NT2/D1 (cell line): ENCODE data around the gene PACS2.
"Not testable (repeated sequence)": the region's sequence is repeated elsewhere in the genome, so short reads cannot be mapped to it uniquely, and the experiment has no call there.

Experiments
- DNase-seq: peaks from one replicate; pipeline ENCODE4 v3.0.0-alpha.2; 2011; ENCODE audit warnings: low read depth, low spot score
- H3K27me3 ChIP-seq: 2 replicates; pipeline ENCODE4 v1.6.0; 2011; ENCODE audit warnings: mild to moderate bottlenecking; ENCODE audit not compliant: insufficient read length, insufficient read depth
- H3K36me3 ChIP-seq: 2 replicates; pipeline ENCODE4 v1.6.1; 2011; ENCODE audit warnings: mild to moderate bottlenecking, low read length, mixed read lengths; ENCODE audit not compliant: insufficient read depth, insufficient read length
- H3K4me1 ChIP-seq: 2 replicates; pipeline ENCODE4 v1.5.1; 2011; ENCODE audit not compliant: insufficient read depth, insufficient read length
- H3K4me3 ChIP-seq: 2 replicates; pipeline ENCODE4 v1.5.1; 2011; ENCODE audit warnings: low read depth; ENCODE audit not compliant: insufficient read length
- H3K9ac ChIP-seq: 2 replicates; pipeline ENCODE4 v1.6.0; 2011; ENCODE audit warnings: low read depth; ENCODE audit not compliant: insufficient read length
- H3K9me3 ChIP-seq: 2 replicates; pipeline ENCODE4 v1.5.1; 2011; ENCODE audit warnings: mild to moderate bottlenecking, low read length; ENCODE audit not compliant: insufficient read depth
- SUZ12 ChIP-seq: IDR thresholded peaks from 2 replicates; pipeline ENCODE4 v1.6.1; 2011; ENCODE audit not compliant: insufficient read length, insufficient read depth; ENCODE audit errors: extremely low read depth
- YY1 ChIP-seq: IDR thresholded peaks from 2 replicates; pipeline ENCODE4 v1.6.1; 2011; ENCODE audit not compliant: insufficient read length, insufficient read depth
- ZNF274 ChIP-seq: IDR thresholded peaks from 2 replicates; pipeline ENCODE4 v1.6.1; 2011; ENCODE audit warnings: mild to moderate bottlenecking, low read depth, low read length

PACS2 gene

DNA sequence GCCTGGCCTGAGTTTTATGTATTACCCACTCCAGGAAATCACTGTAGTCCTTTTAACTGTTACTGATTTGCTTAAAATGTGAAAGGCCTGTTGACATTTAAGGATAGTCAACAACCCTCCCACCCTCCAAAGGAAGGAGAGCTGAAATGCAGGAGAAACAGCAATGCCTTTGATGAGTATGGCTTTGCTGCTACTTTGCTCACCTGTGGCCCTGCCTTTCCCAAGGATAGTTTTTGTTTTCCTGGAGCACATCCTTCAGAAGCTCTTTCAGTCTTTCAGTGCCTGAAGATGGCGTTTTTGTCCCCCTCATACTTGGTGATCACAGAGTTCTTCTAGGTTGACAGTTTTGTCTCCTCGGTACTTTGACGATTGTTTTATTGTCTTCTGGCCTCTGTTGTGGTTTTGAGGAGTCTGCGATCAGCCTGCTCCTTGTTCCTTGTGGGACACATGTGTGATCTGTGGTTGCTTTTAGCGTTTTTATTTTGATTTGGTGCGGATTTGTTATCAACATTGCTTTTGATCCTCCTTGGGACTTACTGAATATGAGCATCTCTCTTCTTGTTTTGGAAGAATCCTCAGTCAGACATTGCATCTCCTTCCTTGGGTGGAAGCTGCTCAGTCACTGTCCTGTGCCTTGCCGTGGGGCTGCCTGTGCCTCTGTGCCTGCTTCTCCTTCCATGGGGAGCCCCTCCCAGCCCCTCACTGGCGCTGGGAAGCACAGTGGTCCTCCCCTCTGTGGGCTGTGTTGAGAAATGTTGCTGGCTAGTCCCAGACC lies 17.2 kb downstream of the PACS2 start:
- Histone ChIP-seq H3K9ac (peak overlapping the region; percentile 26), H3K4me1 (peaks cover 23% of the 10 kb centered on the region), H3K4me3 (no peak overlapping the region), H3K9me3 (no peaks in the 10 kb centered on the region), H3K36me3 (peaks cover 5% of the 10 kb centered on the region), H3K27me3 (no peaks in the 10 kb centered on the region)
- no peak for DNase-seq
- no peak for TF ChIP-seq YY1
- TF ChIP-seq SUZ12 = no peak

DNA sequence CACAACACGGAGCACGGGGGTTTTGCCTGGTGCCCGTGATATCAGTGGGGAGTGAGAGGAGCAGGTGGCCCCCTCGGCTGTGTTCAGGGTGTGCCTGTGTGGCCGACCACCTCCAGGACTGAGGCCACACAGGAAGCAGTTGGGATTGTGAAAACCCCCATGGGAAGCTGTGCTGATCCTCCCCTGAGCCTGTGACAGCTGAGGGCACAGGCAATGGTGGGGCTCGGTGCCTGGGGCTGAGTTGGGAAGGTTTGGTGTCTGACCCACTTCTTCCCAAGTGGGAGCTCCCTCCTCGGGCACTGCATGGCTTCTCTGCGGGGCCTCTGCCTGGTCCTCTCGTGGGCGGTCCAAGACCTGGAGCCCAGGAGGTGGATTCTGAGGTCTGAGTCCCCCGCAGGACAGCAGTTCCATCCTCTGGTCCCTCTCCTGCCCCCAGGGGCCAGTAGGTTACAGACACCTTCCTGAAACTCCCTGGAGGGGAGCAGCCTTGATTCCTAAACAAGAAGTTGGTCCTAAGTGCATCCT lies 17.9 kb downstream of the PACS2 start:
- peaks cover 22% of the 10 kb centered on the region for H3K4me1 ChIP-seq
- H3K4me3 ChIP-seq = no peak overlapping the region
- no peaks in the 10 kb centered on the region for H3K9me3 ChIP-seq
- H3K27me3 ChIP-seq = no peaks in the 10 kb centered on the region
- TF ChIP-seq SUZ12 = no peak
- TF ChIP-seq ZNF274 = no peak
- no peak for TF ChIP-seq YY1
- DNase-seq = no peak
- H3K36me3 ChIP-seq = peaks cover 9% of the 10 kb centered on the region
- peak overlapping the region; percentile 26 for H3K9ac ChIP-seq

DNA sequence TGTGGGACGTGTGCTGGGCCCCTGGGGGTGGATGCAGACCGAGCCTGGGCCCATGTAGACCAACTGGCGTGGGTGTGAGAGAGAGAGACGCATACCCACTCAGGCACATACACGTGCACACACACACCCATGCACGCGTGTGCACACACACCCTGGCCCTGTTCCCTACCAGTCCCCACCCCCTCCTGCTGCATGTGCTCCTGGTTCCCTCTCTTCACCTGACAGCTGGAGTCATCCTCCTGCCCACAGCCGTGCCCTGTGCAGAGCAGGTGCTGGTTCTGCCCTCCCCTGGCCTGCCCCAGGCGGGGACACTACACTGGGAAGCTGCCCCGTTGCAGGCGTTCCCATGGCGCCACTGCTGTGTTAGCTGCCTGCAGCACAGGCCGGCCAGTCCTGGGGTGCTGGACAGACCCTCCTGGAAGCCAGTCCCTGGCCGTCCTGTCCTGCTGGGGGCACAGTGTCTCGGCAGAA lies 18.5 kb downstream of the PACS2 start:
- Histone ChIP-seq H3K4me3 (no peak overlapping the region), H3K9ac (no peak overlapping the region), H3K4me1 (peaks cover 21% of the 10 kb centered on the region), H3K9me3 (no peaks in the 10 kb centered on the region), H3K27me3 (no peaks in the 10 kb centered on the region), H3K36me3 (peaks cover 9% of the 10 kb centered on the region)
- DNase-seq = no peak
- TF ChIP-seq SUZ12 (no peak), ZNF274 (no peak), YY1 (no peak)

DNA sequence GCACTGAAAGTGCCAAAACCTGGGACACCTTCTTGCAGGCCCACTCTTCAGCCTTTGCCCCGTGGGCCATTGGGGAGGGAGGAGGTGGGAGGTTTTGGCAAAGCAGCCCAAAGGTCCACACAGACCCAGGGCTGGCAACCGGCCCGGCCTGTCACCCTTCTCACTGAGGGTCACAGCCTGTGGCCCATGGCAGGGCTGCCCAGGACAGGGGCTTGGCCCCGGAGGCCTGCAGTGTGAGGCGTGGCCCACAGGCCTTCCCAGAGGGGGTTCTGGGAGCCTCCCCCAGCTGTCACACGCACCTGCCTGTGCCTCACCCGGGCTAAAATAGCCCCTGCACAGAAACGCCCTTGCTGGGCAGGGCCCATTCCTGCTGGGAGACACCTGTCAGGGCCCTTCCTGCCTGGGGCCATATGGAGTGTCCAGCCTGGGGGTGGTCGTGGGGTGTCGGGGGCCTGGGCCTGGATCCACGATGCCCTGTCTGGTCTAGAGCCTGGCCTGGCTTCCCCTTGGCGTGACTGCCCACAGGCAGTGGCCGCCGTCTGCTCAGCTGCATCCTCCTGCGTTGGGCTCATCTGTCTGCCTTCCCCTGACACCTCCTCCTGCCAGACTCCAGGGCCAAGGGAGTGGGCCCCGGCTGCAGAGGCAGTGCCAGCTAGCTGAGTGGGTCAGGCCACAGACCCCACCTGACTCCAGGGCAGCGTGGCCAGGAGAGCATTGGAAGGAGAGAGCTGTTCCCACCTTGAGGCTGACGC lies 19.2 kb downstream of the PACS2 start:
- peaks cover 20% of the 10 kb centered on the region for H3K4me1 ChIP-seq
- H3K9ac ChIP-seq = no peak overlapping the region
- TF ChIP-seq SUZ12 (no peak), ZNF274 (no peak), YY1 (no peak)
- H3K27me3 ChIP-seq = no peaks in the 10 kb centered on the region
- no peak overlapping the region for H3K4me3 ChIP-seq
- no peak for DNase-seq
- peaks cover 9% of the 10 kb centered on the region for H3K36me3 ChIP-seq
- no peaks in the 10 kb centered on the region for H3K9me3 ChIP-seq

DNA sequence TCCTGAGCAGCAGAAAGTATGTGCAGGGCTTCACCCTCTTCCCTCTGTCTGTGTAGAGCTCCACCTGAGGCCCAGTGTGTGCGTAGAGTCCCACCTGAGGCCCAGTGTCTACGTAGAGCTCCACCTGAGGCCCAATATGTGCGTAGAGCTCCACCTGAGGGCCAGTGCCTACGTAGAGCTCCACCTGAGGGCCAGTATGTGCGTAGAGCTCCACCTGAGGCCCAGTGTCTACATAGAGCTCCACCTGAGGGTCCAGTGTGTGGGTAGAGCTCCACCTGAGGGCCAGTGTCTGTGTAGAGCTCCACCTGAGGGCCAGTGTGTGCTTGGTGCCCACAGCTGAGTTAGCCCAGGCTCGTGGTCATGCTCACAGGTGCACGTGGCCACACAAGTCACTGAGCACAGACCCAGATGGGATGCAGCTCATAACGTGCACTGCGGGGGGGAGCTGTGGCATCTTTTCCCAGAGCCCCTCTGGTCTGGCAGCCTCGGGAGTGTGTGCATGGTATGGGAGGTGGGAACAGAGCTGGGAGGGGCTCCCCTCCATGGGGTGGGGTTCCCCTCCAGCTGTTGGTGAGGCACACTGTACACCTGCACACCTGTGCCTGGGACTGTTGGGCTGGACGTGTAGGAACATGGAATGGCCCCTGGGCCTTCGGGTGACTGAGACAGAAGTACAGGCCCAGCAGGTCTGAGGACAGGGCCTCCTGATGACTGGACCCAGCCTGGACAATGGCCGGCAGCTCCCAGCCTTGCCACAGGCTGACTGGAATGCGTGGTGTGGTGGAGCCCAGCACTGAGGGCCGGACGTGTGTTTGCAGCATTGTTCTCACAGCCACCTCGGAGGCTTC lies 20.1 kb downstream of the PACS2 start:
- no peak overlapping the region for H3K9ac ChIP-seq
- H3K4me3 ChIP-seq = no peak overlapping the region
- TF ChIP-seq ZNF274 = no peak
- H3K4me1 ChIP-seq = peaks cover 18% of the 10 kb centered on the region
- no peaks in the 10 kb centered on the region for H3K27me3 ChIP-seq
- no peak for DNase-seq
- peaks cover 9% of the 10 kb centered on the region for H3K36me3 ChIP-seq
- no peaks in the 10 kb centered on the region for H3K9me3 ChIP-seq

DNA sequence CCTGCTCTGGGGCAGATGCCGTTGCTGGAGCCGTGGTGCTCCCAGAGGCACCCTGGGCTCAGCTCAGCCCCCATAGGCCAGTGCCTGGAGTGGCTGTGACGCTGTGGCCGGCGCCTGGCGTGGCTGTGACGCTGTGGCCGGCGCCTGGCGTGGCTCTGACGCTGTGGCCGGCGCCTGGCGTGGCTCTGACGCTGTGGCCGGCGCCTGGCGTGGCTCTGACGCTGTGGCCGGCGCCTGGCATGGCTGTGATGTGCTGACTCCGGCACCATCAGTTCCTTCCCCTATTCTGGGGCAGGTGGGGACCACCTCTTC lies 20.6 kb downstream of the PACS2 start:
- H3K27me3 ChIP-seq, H3K9ac ChIP-seq, H3K4me3 ChIP-seq, DNase-seq, H3K36me3 ChIP-seq, H3K9me3 ChIP-seq: not testable (repeated sequence)
- H3K4me1 ChIP-seq = peaks cover 16% of the 10 kb centered on the region

DNA sequence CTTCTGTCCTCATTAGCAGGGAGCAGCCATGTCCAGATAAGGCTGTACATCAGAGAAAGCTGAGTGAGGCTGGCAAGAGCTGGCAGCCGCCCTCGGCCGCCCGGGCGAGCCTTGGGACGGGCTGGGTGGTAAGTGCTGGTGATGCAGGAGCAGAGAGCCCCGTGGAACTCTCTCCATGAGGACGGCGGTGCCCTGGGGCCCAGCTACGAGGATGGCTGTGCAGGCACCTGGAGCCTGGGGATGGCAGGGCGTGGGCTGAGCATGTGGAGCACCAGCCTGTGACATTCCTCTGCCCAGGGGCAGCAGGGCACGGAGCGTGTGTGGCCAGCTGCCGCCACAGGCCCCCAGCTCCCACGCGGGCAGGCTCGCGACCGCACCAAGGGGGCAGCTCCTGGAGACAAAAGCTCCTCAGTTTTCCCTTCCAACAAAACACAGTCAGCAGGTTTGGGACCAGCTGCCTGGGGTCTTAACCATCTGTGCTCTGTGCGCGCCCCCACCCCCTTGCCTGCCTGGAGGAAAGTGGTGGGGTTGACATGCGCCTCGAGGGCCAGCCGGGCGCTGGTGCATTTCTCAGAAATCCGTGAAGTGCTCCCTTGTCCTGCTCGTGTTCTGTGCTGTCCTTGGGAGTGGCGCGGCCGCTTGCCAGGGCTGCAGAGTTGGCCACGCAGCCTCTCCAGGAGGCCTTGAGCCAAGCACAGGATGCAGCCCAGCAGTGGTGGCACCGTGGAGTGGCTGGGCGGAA lies 21.4 kb downstream of the PACS2 start:
- Histone ChIP-seq H3K36me3 (peaks cover 9% of the 10 kb centered on the region), H3K9me3 (no peaks in the 10 kb centered on the region), H3K9ac (no peak overlapping the region), H3K27me3 (no peaks in the 10 kb centered on the region), H3K4me3 (no peak overlapping the region), H3K4me1 (peaks cover 13% of the 10 kb centered on the region)
- DNase-seq = no peak
- TF ChIP-seq SUZ12 = no peak
- TF ChIP-seq ZNF274 = no peak
- no peak for TF ChIP-seq YY1
